Measurements from ENCODE around the gene NTN3. TPM values are rescaled to one million over a fixed set of nuclear protein-coding genes. Genes with fewer than 3 reads are reported as not detected.

The NTN3 gene
- polyA plus RNA-seq, 6 donors from 2014 or later = not detected

GRCh38 chr16:2482708-2483534 lies 11.8 kb downstream of the NTN3 start:
- H3K4me3 Mint-ChIP-seq = no peak overlapping the region
- DNase-seq (no peak), ATAC-seq (ENCODE audit: low read depth in 2 of 2) (no peak)
- H3K9me3 Mint-ChIP-seq = no peaks in the 10 kb centered on the region
- no peaks in the 10 kb centered on the region for H3K36me3 Mint-ChIP-seq
- H3K4me1 Mint-ChIP-seq = peaks cover 24 to 31% (median 25%) of the 10 kb centered on the region in 3 donors
- no peaks in the 10 kb centered on the region for H3K27me3 Mint-ChIP-seq
- H3K27ac Mint-ChIP-seq = peak overlapping the region in 2 of 6 donors; percentile 60 to 93

DNA sequence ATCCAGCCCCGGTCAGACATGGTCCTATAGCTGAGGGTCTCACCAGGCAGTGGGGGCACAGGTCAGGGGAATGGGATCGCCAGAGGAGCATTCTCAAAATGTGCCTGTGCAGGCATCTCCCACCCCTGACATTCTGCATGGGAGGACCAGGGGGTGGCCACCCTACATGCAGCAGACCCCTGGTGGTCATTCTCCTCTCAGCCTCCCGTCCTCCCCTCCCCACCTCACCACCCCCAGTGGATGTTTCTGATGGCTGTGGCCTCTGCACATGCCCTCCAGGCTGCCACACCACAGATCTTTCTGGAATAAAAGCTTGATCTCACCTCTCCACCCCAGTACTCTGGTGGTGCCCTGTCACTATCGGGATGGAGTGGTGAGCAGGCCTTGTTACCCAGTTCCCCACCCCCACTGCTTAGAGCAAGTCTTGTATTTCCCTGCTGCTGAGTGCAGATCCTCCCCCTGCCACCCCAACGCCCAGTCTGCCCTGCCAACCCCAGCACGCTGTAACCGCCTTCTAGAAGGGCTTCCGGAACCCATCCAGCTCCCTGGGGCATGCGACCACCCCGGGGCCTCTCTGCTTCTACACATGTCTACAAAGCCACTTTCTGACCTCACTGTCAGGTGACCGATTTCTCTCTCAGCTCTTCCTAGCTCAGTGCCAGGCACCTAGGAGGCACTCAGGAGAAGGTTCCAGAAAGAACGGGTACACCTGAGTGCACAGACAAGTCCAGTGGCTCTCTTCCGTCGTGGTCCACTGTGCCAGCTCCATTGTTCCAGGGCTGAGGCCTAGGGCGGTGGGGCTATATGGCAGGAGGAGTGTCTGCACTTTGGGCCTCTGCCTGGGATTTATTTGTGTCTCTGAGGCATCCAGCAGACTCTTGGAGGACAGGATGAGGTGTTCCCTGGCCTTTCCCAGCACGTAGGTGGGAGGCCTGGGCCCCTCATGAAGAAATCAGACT lies 13.1 kb downstream of the NTN3 start:
- peak overlapping the region in 4 of 6 donors; percentile 30 to 70 (median 41) for H3K27ac Mint-ChIP-seq
- peak overlapping the region in 2 of 8 donors; percentile 20 to 50 for H3K4me3 Mint-ChIP-seq
- no peaks in the 10 kb centered on the region for H3K27me3 Mint-ChIP-seq
- H3K9me3 Mint-ChIP-seq = no peaks in the 10 kb centered on the region
- DNase-seq = no peak
- no peak for ATAC-seq (ENCODE audit: low read depth in 2 of 2)
- H3K36me3 Mint-ChIP-seq = no peaks in the 10 kb centered on the region
- peaks cover 19 to 34% (median 21%) of the 10 kb centered on the region in 3 donors for H3K4me1 Mint-ChIP-seq

- ATAC-seq (ENCODE audit: low read depth in 2 of 2) (no peak), DNase-seq (no peak)
- H3K27me3 Mint-ChIP-seq = no peaks in the 10 kb centered on the region
- H3K4me1 Mint-ChIP-seq = peaks cover 19 to 34% (median 21%) of the 10 kb centered on the region in 3 donors
- H3K4me3 Mint-ChIP-seq = peak overlapping the region in 1 of 8 donors; percentile 31
- peak overlapping the region in 4 of 6 donors; percentile 30 to 76 (median 56) for H3K27ac Mint-ChIP-seq
- no peaks in the 10 kb centered on the region for H3K9me3 Mint-ChIP-seq
- H3K36me3 Mint-ChIP-seq = no peaks in the 10 kb centered on the region
Observed at GRCh38 chr16:2484898-2485508, 13.9 kb downstream of the NTN3 start.

DNA sequence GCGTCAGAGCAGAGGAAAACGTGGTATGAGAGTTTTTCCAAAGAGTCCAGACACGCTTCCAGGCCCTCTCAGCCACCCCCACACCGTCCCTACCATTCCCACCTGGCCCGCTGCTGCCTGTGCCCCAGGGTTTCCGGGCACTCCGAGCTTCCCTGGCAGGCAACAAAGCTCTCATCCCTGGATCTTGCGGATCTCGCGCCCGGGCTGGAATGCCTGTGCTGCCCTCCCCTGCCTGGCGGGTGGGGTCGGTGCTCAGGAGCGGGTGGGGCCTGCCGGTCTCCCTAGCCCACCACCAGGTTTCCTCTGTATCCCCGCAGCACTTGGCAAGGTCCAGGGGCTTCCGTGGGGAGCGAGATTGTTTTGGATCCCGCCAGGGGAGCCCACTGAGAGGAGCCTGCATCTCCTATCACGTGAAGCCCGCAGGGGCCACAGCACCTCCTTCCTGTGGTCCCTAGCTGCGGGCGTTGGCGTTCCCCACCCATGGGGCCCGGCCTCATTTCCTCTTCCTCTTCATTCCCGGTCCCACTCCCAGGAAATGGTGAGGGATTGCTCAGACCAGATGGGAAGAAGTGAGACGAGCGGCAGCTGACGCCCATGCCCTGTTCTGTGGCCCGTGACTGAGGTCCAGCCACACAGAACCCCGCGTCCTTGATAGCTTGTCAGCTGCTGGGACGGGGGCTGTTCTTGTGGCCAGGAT lies 14.9 kb downstream of the NTN3 start:
- Mint-ChIP-seq H3K4me1 (peaks cover 19 to 34% (median 21%) of the 10 kb centered on the region in 3 donors), H3K9me3 (no peaks in the 10 kb centered on the region), H3K27me3 (no peaks in the 10 kb centered on the region)

DNA sequence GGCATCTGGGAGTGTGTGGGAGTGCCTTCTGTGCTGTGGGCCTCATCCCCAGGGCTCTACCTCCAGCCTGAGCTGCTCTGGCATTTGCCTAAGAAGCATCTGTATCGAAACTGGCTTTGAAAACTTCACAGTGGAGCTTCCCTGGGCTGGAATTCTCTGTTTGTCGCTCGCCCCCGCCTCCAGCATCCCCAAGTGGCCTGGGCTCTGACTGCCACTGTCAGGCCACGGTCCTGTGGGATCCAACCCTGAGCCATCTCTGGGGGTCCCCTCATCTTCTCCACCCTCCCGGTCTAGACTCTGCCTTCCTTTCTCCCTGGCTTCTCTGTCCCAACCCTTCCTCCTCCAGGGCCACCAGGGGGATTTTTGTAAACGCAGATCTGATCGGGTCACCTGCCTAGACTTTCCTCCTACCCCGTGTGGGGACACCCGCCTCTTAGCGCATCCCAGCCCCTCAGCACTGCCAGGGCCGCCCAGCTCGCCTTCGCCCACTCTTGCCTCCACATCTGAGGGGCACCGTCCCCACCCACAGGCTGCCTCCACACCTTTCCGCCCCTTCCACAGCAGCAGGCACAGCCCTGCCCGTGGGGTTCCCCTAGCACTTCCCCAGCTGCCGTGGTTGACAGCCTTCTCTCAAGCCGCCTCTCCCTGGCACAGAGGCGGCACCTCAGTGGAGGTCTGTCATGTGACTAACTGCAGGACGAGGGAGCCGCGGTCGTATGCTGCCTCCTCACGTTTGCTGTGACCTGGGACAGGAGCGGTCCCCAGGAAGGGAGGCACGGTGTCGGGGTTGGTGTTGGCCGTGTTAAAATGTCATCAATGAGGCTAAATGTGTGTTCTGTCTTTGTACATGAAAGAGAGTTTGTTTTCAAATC lies 15.8 kb downstream of the NTN3 start:
- peak overlapping the region; percentile 6 to 88 (median 78) for H3K4me3 Mint-ChIP-seq
- H3K9me3 Mint-ChIP-seq = no peaks in the 10 kb centered on the region
- peak; percentile 82 for DNase-seq
- H3K27me3 Mint-ChIP-seq = no peaks in the 10 kb centered on the region
- H3K27ac Mint-ChIP-seq = peak overlapping the region; percentile 90 to 98 (median 96)
- peaks cover 19 to 32% (median 21%) of the 10 kb centered on the region in 3 donors for H3K4me1 Mint-ChIP-seq
- H3K36me3 Mint-ChIP-seq = no peaks in the 10 kb centered on the region
- peak; percentile 98 to 99 for ATAC-seq (ENCODE audit: low read depth in 2 of 2)

More for the DNA sequence above, 14.9 kb downstream of the NTN3 start:
- peak overlapping the region in 1 of 8 donors; percentile 41 for H3K4me3 Mint-ChIP-seq
- no peak for ATAC-seq (ENCODE audit: low read depth in 2 of 2)
- no peaks in the 10 kb centered on the region for H3K36me3 Mint-ChIP-seq
- no peak for DNase-seq
- peak overlapping the region in 1 of 6 donors; percentile 90 for H3K27ac Mint-ChIP-seq

GRCh38 chr16:2487517-2487842 lies 16.4 kb downstream of the NTN3 start:
- Mint-ChIP-seq H3K36me3 (no peaks in the 10 kb centered on the region), H3K4me3 (peak overlapping the region; percentile 6 to 88 (median 78)), H3K4me1 (peaks cover 16 to 28% (median 16%) of the 10 kb centered on the region in 3 donors), H3K27ac (peak overlapping the region; percentile 90 to 98 (median 96)), H3K27me3 (no peaks in the 10 kb centered on the region), H3K9me3 (no peaks in the 10 kb centered on the region)
- no peak for ATAC-seq (ENCODE audit: low read depth in 2 of 2)
- no peak for DNase-seq

- DNase-seq (no peak), ATAC-seq (ENCODE audit: low read depth in 2 of 2) (no peak)
- Mint-ChIP-seq H3K4me1 (peaks cover 11 to 26% (median 16%) of the 10 kb centered on the region in 3 donors), H3K27ac (peak overlapping the region in 2 of 6 donors; percentile 33 to 47), H3K36me3 (no peaks in the 10 kb centered on the region), H3K27me3 (no peaks in the 10 kb centered on the region), H3K4me3 (peak overlapping the region in 5 of 8 donors; percentile 47 to 79 (median 67)), H3K9me3 (no peaks in the 10 kb centered on the region)
Observed at GRCh38 chr16:2487903-2488531, 16.9 kb downstream of the NTN3 start.

DNA sequence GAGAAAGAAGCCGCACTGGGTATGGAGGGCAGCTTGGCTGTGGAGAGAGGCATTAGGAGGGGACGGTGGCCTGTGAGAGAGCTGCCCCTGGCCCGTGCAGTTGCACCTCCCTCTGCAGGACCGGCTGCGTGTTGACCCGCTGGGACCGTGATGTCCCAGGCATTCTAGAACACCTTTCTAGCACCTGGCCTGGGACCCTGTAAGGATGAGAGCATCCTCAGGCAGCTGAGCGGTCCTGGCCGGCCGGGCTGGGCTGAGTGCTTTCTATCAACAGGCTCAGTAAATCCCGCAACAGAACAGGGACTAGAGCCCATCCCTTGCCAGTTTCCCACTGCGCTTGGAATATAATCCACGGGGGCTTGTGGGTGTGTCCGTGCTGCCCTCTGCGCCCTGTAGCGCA lies 18.5 kb downstream of the NTN3 start:
- DNase-seq = no peak
- Mint-ChIP-seq H3K4me3 (no peak overlapping the region), H3K4me1 (peaks cover 11 to 21% (median 12%) of the 10 kb centered on the region in 3 donors), H3K36me3 (no peaks in the 10 kb centered on the region), H3K27me3 (no peaks in the 10 kb centered on the region), H3K27ac (peak overlapping the region in 1 of 6 donors; percentile 38), H3K9me3 (no peaks in the 10 kb centered on the region)
- ATAC-seq (ENCODE audit: low read depth in 2 of 2) = no peak

- Mint-ChIP-seq H3K4me1 (peaks cover 11 to 21% (median 12%) of the 10 kb centered on the region in 3 donors), H3K36me3 (no peaks in the 10 kb centered on the region), H3K27me3 (no peaks in the 10 kb centered on the region), H3K9me3 (no peaks in the 10 kb centered on the region), H3K4me3 (no peak overlapping the region), H3K27ac (peak overlapping the region in 1 of 6 donors; percentile 38)
- ATAC-seq (ENCODE audit: low read depth in 2 of 2) (no peak), DNase-seq (no peak)
Observed at GRCh38 chr16:2490190-2491105, 19.4 kb downstream of the NTN3 start.

DNA sequence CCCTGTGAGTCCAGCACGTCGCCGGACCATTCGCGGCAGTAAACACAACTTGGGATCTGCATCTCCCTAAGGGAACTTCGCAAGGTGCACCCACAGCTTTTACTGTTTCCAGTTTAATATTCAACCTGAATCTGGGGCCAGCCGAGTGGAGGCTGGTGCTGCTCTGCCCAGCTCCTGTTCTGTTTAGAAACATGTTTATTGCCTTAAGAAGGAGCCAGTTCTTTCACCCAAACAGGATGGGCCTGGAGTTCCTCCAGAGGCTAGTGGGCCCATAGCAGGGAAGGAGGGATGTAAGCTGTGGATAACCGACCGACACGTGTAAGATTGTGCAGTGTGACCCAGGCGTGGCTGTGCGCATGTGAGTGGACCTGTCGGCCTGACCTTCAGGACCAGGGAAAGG lies 21.2 kb downstream of the NTN3 start:
- H3K36me3 Mint-ChIP-seq = no peaks in the 10 kb centered on the region
- no peak for ATAC-seq (ENCODE audit: low read depth in 2 of 2)
- H3K9me3 Mint-ChIP-seq = no peaks in the 10 kb centered on the region
- no peak overlapping the region for H3K27ac Mint-ChIP-seq
- no peak for DNase-seq
- H3K4me3 Mint-ChIP-seq = no peak overlapping the region
- H3K27me3 Mint-ChIP-seq = no peaks in the 10 kb centered on the region
- peaks cover 3 to 9% (median 4%) of the 10 kb centered on the region in 3 donors for H3K4me1 Mint-ChIP-seq

DNA sequence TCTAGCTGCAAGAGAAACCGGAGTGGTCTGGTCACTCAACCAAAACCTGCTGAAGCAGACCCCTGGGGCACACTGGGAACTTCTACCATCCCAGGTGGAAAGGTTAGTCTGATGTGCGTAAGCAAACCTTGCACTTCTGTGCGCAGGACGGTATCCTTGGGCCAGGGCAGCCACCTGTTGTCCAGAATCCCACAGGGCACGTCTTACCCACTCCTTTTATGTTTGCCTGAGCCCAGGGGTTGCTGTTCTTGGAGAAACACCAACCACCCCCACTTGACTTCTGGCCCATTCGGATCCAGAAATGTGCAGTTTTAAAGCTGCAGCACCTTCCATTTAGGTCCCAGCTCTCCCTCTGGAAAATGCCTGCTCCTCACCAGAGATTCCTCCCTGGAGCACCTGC lies 22.5 kb downstream of the NTN3 start:
- no peak for DNase-seq
- H3K9me3 Mint-ChIP-seq = no peaks in the 10 kb centered on the region
- no peak for ATAC-seq (ENCODE audit: low read depth in 2 of 2)

More for the DNA sequence above, 22.5 kb downstream of the NTN3 start:
- H3K27ac Mint-ChIP-seq = no peak overlapping the region
- H3K36me3 Mint-ChIP-seq = no peaks in the 10 kb centered on the region
- no peaks in the 10 kb centered on the region for H3K4me1 Mint-ChIP-seq
- H3K4me3 Mint-ChIP-seq = no peak overlapping the region
- no peaks in the 10 kb centered on the region for H3K27me3 Mint-ChIP-seq
